HepG2 (cell line): ENCODE results near the gene NTMT1. TPM values are rescaled to one million over a fixed set of nuclear protein-coding genes. Genes with fewer than 3 reads are reported as not detected.
A peak's percentile ranks its signal among the peaks of the same experiment; 100 is the strongest.

Source experiments
- NFE2 ChIP-seq: sonication (generic); formaldehyde crosslinking; IDR thresholded peaks from 2 replicates; pipeline ENCODE4 v1.4.0; 2020; ENCODE audit warnings: missing genetic modification reagents
- PHF21A ChIP-seq: sonication (generic); formaldehyde crosslinking; IDR thresholded peaks from 2 replicates; pipeline ENCODE4 v1.5.0; 2020; ENCODE audit warnings: mild to moderate bottlenecking, missing genetic modification reagents
- SNAPC2 ChIP-seq: sonication (generic); formaldehyde crosslinking; IDR thresholded peaks from 2 replicates; pipeline ENCODE4 v1.8.1; 2022; ENCODE audit warnings: mild to moderate bottlenecking, missing genetic modification reagents
- WIZ ChIP-seq: sonication (generic); formaldehyde crosslinking; IDR thresholded peaks from 2 replicates; pipeline ENCODE4 v1.5.1; 2020; ENCODE audit warnings: mild to moderate bottlenecking, missing genetic modification reagents
- ZFP62 ChIP-seq: sonication (generic); formaldehyde crosslinking; IDR thresholded peaks from 2 replicates; pipeline ENCODE4 v1.4.0; 2020; ENCODE audit warnings: missing genetic modification reagents
- ZFP90 ChIP-seq: sonication (generic); formaldehyde crosslinking; IDR thresholded peaks from 2 replicates; pipeline ENCODE4 v1.8.0; 2022; ENCODE audit warnings: missing genetic modification reagents, mild to moderate bottlenecking, inconsistent platforms, borderline replicate concordance
- ZNF274 ChIP-seq: sonication (generic); formaldehyde crosslinking; IDR thresholded peaks from 2 replicates; pipeline ENCODE4 v1.5.1; 2020; ENCODE audit warnings: mild to moderate bottlenecking, missing genetic modification reagents
- ZNF652 ChIP-seq: IDR thresholded peaks from 2 replicates; pipeline ENCODE4 v1.6.1; 2016; ENCODE audit warnings: low read depth, borderline replicate concordance
- ZNF678 ChIP-seq: sonication (generic); formaldehyde crosslinking; IDR thresholded peaks from 2 replicates; pipeline ENCODE4 v1.4.0; 2020; ENCODE audit warnings: mild to moderate bottlenecking, missing genetic modification reagents
- polyA plus RNA-seq, 8 experiments: library from polyadenylated mRNA; depleted of rRNA in 3 of 8; stranded (reverse) in 7 of 8; unstranded in 1 of 8; fragments of >200 nt; fragmentation: Illumina TruSeq in 4 of 8; extraction: Trizol in 4 of 8; gene quantifications; 2 replicates each; pipeline versions ENCODE4 v1.2.1 to v1.2.3, GENCODE V29; 2011 to 2016; ENCODE audit warnings: low read depth in 4 of 8, missing spikeins in 1 of 8, mixed read lengths in 1 of 8; ENCODE audit not compliant: insufficient read depth in 1 of 8
- total RNA-seq, 5 experiments: library from RNA; depleted of rRNA; stranded (reverse); fragments of >200 nt; fragmentation: Illumina TruSeq; extraction: Trizol; gene quantifications; 2 replicates each; pipeline ENCODE4 v1.2.3, GENCODE V29; 2016; ENCODE audit warnings: low read depth in 1 of 5
- TF ChIP-seq, protein P1 (sequence below): sonication (generic); formaldehyde crosslinking; IDR thresholded peaks from 2 replicates; pipeline ENCODE4 v1.4.0; 2020; ENCODE audit warnings: missing genetic modification reagents
- TF ChIP-seq, protein P2 (sequence below): IDR thresholded peaks from 2 replicates; pipeline ENCODE4 v1.6.1; 2016; ENCODE audit warnings: missing compliant biosample characterization, missing genetic modification reagents, borderline replicate concordance
- TF ChIP-seq, protein P3 (sequence below): sonication (generic); formaldehyde crosslinking; IDR thresholded peaks from 2 replicates; pipeline ENCODE4 v1.5.1; 2020; ENCODE audit warnings: missing genetic modification reagents, mild to moderate bottlenecking, borderline replicate concordance
- TF ChIP-seq, protein P4 (sequence below): sonication (generic); formaldehyde crosslinking; IDR thresholded peaks from 2 replicates; pipeline ENCODE4 v1.8.1; 2022; ENCODE audit warnings: low read depth, mild to moderate bottlenecking, missing genetic modification reagents
- TF ChIP-seq, protein P5 (sequence below): sonication (generic); formaldehyde crosslinking; IDR thresholded peaks from 2 replicates; pipeline ENCODE4 v1.5.0; 2020; ENCODE audit warnings: mild to moderate bottlenecking, missing genetic modification reagents
- TF ChIP-seq, protein P6 (sequence below): IDR thresholded peaks from 2 replicates; pipeline ENCODE4 v1.6.1; 2012; ENCODE audit warnings: inconsistent platforms
- TF ChIP-seq, protein P7 (sequence below): sonication (generic); formaldehyde crosslinking; IDR thresholded peaks from 2 replicates; pipeline ENCODE4 v1.5.0; 2020; ENCODE audit warnings: missing genetic modification reagents

NTMT1 gene
- total and polyA plus RNA-seq, 2 of the 13 experiments (the other 11 are each of a cell fraction or from before 2014, with no cell fraction given) = 49.1 to 53.8 TPM

DNA sequence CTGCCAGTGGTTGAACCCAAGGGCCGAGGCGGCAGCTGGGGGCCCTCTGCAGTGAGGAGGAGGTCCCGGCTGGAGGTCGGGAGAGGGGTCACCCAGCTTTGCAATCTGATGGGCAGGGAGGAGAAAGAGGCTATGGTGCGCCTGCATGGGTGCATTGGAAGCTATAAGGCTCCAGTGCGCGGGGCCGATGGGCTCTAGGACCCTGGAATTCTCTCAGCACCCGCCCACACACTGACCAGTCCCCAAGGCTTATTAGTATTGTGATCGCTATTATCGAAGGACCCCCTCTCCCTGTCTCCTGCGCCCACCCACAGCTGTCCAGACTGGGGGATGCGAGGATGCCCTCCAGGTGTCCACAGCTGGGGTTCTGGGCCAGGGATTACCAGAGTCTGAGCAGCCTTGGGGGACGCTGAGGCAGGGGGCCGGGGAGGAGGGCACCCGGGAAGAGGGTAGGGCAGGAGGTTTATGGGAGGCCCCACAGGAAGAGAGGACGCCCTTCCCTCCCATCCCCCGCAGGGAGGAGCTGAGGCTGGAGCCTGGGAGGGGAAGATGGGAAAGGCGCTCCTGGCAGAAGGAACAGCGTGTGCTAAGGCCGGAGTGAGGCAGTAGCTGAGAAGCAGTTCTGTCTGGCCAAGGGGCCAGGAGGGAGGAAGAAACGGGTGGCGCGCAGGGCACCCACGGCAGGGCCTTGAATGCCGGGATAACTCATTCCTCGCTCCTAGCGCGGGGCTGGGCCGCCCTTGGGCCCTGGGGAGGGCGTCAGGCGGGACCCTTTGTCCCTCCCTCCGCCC lies 29.2 kb upstream of the NTMT1 start (continued):
- TF ChIP-seq, protein P1, sequence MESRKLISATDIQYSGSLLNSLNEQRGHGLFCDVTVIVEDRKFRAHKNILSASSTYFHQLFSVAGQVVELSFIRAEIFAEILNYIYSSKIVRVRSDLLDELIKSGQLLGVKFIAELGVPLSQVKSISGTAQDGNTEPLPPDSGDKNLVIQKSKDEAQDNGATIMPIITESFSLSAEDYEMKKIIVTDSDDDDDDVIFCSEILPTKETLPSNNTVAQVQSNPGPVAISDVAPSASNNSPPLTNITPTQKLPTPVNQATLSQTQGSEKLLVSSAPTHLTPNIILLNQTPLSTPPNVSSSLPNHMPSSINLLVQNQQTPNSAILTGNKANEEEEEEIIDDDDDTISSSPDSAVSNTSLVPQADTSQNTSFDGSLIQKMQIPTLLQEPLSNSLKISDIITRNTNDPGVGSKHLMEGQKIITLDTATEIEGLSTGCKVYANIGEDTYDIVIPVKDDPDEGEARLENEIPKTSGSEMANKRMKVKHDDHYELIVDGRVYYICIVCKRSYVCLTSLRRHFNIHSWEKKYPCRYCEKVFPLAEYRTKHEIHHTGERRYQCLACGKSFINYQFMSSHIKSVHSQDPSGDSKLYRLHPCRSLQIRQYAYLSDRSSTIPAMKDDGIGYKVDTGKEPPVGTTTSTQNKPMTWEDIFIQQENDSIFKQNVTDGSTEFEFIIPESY = no peak; the same call in 1 of the 2 replicates
- TF ChIP-seq PHF21A = no peak
- 0 out of 2 replicates have a peak, but pooled peaks have one; percentile 4 for TF ChIP-seq SNAPC2
- TF ChIP-seq ZFP90 (CRISPR knock-in tag) = peak; percentile 7; the same call in 1 of the 2 replicates
- TF ChIP-seq, protein P2, sequence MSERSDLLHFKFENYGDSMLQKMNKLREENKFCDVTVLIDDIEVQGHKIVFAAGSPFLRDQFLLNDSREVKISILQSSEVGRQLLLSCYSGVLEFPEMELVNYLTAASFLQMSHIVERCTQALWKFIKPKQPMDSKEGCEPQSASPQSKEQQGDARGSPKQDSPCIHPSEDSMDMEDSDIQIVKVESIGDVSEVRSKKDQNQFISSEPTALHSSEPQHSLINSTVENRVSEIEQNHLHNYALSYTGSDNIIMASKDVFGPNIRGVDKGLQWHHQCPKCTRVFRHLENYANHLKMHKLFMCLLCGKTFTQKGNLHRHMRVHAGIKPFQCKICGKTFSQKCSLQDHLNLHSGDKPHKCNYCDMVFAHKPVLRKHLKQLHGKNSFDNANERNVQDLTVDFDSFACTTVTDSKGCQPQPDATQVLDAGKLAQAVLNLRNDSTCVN (CRISPR knock-in tag) = no peak
- TF ChIP-seq, protein P3, sequence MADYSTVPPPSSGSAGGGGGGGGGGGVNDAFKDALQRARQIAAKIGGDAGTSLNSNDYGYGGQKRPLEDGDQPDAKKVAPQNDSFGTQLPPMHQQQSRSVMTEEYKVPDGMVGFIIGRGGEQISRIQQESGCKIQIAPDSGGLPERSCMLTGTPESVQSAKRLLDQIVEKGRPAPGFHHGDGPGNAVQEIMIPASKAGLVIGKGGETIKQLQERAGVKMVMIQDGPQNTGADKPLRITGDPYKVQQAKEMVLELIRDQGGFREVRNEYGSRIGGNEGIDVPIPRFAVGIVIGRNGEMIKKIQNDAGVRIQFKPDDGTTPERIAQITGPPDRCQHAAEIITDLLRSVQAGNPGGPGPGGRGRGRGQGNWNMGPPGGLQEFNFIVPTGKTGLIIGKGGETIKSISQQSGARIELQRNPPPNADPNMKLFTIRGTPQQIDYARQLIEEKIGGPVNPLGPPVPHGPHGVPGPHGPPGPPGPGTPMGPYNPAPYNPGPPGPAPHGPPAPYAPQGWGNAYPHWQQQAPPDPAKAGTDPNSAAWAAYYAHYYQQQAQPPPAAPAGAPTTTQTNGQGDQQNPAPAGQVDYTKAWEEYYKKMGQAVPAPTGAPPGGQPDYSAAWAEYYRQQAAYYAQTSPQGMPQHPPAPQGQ (CRISPR knock-in tag) = no peak
- TF ChIP-seq NFE2 (CRISPR knock-in tag) = 0 out of 2 replicates have a peak, but pooled peaks have one; percentile 14
- TF ChIP-seq ZNF678 (CRISPR knock-in tag) = peak; percentile 10
- TF ChIP-seq, protein P4, sequence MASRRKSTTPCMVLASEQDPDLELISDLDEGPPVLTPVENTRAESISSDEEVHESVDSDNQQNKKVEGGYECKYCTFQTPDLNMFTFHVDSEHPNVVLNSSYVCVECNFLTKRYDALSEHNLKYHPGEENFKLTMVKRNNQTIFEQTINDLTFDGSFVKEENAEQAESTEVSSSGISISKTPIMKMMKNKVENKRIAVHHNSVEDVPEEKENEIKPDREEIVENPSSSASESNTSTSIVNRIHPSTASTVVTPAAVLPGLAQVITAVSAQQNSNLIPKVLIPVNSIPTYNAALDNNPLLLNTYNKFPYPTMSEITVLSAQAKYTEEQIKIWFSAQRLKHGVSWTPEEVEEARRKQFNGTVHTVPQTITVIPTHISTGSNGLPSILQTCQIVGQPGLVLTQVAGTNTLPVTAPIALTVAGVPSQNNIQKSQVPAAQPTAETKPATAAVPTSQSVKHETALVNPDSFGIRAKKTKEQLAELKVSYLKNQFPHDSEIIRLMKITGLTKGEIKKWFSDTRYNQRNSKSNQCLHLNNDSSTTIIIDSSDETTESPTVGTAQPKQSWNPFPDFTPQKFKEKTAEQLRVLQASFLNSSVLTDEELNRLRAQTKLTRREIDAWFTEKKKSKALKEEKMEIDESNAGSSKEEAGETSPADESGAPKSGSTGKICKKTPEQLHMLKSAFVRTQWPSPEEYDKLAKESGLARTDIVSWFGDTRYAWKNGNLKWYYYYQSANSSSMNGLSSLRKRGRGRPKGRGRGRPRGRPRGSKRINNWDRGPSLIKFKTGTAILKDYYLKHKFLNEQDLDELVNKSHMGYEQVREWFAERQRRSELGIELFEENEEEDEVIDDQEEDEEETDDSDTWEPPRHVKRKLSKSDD (CRISPR knock-in tag) = no peak
- TF ChIP-seq, protein P5, sequence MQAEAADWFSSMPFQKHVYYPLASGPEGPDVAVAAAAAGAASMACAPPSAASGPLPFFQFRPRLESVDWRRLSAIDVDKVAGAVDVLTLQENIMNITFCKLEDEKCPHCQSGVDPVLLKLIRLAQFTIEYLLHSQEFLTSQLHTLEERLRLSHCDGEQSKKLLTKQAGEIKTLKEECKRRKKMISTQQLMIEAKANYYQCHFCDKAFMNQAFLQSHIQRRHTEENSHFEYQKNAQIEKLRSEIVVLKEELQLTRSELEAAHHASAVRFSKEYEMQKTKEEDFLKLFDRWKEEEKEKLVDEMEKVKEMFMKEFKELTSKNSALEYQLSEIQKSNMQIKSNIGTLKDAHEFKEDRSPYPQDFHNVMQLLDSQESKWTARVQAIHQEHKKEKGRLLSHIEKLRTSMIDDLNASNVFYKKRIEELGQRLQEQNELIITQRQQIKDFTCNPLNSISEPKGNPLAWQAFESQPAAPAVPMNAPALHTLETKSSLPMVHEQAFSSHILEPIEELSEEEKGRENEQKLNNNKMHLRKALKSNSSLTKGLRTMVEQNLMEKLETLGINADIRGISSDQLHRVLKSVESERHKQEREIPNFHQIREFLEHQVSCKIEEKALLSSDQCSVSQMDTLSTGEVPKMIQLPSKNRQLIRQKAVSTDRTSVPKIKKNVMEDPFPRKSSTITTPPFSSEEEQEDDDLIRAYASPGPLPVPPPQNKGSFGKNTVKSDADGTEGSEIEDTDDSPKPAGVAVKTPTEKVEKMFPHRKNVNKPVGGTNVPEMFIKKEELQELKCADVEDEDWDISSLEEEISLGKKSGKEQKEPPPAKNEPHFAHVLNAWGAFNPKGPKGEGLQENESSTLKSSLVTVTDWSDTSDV (CRISPR knock-in tag) = no peak
- 0 out of 2 replicates have a peak, but pooled peaks have one; percentile 10 for TF ChIP-seq ZNF652 (CRISPR knock-in tag)
- no peak; the same call in 1 of the 2 replicates for TF ChIP-seq ZNF274 (CRISPR knock-in tag)
- no peak for TF ChIP-seq ZFP62 (CRISPR knock-in tag)
- no peak for TF ChIP-seq WIZ (CRISPR knock-in tag)
- TF ChIP-seq, protein P6, sequence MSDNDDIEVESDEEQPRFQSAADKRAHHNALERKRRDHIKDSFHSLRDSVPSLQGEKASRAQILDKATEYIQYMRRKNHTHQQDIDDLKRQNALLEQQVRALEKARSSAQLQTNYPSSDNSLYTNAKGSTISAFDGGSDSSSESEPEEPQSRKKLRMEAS = peak; percentile 36
- TF ChIP-seq, protein P7, sequence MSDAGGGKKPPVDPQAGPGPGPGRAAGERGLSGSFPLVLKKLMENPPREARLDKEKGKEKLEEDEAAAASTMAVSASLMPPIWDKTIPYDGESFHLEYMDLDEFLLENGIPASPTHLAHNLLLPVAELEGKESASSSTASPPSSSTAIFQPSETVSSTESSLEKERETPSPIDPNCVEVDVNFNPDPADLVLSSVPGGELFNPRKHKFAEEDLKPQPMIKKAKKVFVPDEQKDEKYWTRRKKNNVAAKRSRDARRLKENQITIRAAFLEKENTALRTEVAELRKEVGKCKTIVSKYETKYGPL = no peak
